Measurements from ENCODE around the gene RET. TPM values are rescaled to one million over a fixed set of nuclear protein-coding genes. Genes with fewer than 3 reads are reported as not detected.

RET gene
- total RNA-seq, 1 experiment from 2014 or later: 81.1 TPM

DNA sequence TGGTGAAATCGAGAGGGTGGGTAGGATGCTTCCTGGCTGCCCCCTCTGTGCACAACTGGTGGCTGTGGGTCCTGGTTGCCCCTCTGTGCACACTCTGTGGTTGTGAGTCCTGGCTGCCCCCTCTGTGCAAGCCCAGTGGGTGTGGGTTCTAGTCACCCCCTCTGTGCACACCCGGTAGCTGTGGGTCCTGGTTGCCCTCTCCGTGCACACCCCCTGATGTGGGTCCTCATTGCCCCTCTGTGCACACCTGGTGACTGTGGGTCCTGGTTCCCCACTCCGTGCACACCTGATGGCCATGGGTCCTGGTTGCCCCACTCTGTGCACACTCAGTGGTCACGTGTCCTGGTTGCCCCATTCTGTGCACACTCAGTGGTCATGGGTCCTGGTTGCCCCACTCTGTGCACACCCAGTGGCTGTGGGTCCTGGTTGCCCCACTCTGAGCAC lies 20.3 kb upstream of the RET start:
- Histone ChIP-seq H3K4me1 (ENCODE audit: control insufficient read depth, insufficient read depth, low read length) (peaks cover 28% of the 10 kb centered on the region), H3K36me3 (ENCODE audit: control insufficient read depth, insufficient read depth, low read length) (no peaks in the 10 kb centered on the region), H3K9me3 (ENCODE audit: control insufficient read depth, insufficient read depth, low read depth, low read length) (no peaks in the 10 kb centered on the region), H3K27me3 (ENCODE audit: control insufficient read depth, insufficient read depth, low read length) (no peaks in the 10 kb centered on the region), H3K4me3 (ENCODE audit: low read depth in 2 of 2, low read length in 2 of 2) (no peak overlapping the region), H3K27ac (ENCODE audit: low read length) (peak overlapping the region; percentile 40; the same call in 1 of the 2 replicates)
- intact Hi-C loops (cut with micrococcal nuclease; ENCODE audit: unreplicated experiment) (no loop called here), in situ Hi-C loops (cut with HindIII; ENCODE audit: low pct_unique_long_range_greater_than_20kb, low sequenced_read_pairs) (no loop called here)
- POLR2A ChIA-PET: no interaction called here
- TF ChIP-seq, protein P1, sequence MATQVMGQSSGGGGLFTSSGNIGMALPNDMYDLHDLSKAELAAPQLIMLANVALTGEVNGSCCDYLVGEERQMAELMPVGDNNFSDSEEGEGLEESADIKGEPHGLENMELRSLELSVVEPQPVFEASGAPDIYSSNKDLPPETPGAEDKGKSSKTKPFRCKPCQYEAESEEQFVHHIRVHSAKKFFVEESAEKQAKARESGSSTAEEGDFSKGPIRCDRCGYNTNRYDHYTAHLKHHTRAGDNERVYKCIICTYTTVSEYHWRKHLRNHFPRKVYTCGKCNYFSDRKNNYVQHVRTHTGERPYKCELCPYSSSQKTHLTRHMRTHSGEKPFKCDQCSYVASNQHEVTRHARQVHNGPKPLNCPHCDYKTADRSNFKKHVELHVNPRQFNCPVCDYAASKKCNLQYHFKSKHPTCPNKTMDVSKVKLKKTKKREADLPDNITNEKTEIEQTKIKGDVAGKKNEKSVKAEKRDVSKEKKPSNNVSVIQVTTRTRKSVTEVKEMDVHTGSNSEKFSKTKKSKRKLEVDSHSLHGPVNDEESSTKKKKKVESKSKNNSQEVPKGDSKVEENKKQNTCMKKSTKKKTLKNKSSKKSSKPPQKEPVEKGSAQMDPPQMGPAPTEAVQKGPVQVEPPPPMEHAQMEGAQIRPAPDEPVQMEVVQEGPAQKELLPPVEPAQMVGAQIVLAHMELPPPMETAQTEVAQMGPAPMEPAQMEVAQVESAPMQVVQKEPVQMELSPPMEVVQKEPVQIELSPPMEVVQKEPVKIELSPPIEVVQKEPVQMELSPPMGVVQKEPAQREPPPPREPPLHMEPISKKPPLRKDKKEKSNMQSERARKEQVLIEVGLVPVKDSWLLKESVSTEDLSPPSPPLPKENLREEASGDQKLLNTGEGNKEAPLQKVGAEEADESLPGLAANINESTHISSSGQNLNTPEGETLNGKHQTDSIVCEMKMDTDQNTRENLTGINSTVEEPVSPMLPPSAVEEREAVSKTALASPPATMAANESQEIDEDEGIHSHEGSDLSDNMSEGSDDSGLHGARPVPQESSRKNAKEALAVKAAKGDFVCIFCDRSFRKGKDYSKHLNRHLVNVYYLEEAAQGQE (IDR thresholded peaks at IDR 0.05; ENCODE audit: insufficient read depth in 1 of 2, low read depth in 2 of 2, low read length in 1 of 2): no peak
- TF ChIP-seq, protein P2, sequence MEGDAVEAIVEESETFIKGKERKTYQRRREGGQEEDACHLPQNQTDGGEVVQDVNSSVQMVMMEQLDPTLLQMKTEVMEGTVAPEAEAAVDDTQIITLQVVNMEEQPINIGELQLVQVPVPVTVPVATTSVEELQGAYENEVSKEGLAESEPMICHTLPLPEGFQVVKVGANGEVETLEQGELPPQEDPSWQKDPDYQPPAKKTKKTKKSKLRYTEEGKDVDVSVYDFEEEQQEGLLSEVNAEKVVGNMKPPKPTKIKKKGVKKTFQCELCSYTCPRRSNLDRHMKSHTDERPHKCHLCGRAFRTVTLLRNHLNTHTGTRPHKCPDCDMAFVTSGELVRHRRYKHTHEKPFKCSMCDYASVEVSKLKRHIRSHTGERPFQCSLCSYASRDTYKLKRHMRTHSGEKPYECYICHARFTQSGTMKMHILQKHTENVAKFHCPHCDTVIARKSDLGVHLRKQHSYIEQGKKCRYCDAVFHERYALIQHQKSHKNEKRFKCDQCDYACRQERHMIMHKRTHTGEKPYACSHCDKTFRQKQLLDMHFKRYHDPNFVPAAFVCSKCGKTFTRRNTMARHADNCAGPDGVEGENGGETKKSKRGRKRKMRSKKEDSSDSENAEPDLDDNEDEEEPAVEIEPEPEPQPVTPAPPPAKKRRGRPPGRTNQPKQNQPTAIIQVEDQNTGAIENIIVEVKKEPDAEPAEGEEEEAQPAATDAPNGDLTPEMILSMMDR (IDR thresholded peaks at IDR 0.05): no peak
- TF ChIP-seq TCF7L2 (IDR thresholded peaks at IDR 0.05; ENCODE audit: low read depth, low read length): no peak
- no peak for TF ChIP-seq POLR2AphosphoS5 (IDR thresholded peaks at IDR 0.05; ENCODE audit: low read depth, low read length)
- no peak for TF ChIP-seq SIN3A (IDR thresholded peaks at IDR 0.05; ENCODE audit: borderline replicate concordance, insufficient read depth, low read depth, low read length)
- no TSS peak for BruUV-seq (replicated peaks)
- CTCF ChIA-PET: interaction anchor here (0.7 kb wide), 1 partner anchor 74 kb away, joined by 3 read pairs; no protein-coding TSS in a partner anchor
- no peak for DNase-seq (ENCODE audit: low read depth, low spot score)
- 0 out of 2 replicates have a peak, but pooled peaks have one; percentile 10 for ATAC-seq

DNA sequence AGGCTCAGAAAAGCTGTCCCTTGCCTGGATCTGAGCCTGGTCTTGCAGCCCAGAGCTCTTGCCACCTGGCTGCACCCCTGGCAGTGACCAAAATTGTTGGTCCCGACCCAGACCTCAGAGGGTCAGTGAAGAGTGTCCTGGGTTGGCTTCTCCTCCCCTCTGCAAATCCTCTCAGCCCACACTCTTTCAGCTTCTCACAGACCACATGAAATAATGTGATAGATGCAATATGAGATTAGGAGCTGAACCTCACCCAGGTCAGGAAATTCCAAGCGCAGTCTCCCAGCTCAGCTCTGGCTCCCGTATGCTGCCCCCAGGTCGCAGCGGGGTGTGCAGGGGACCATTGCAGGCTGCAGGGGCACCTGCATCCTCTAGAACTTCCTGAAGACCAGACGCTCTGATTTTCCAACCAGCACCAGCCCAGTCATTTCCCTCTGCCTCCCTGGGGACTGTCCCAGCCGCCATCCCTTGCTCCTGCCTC lies 19.6 kb upstream of the RET start:
- BruUV-seq (replicated peaks): no TSS peak
- no peaks in the 10 kb centered on the region for H3K36me3 ChIP-seq (ENCODE audit: control insufficient read depth, insufficient read depth, low read length)
- H3K9me3 ChIP-seq (ENCODE audit: control insufficient read depth, insufficient read depth, low read depth, low read length): no peaks in the 10 kb centered on the region
- intact Hi-C loops (cut with micrococcal nuclease; ENCODE audit: unreplicated experiment) (no loop called here), in situ Hi-C loops (cut with HindIII; ENCODE audit: low pct_unique_long_range_greater_than_20kb, low sequenced_read_pairs) (no loop called here)
- ChIA-PET CTCF (no interaction called here), POLR2A (no interaction called here)
- TF ChIP-seq, protein P1 (IDR thresholded peaks at IDR 0.05; ENCODE audit: insufficient read depth in 1 of 2, low read depth in 2 of 2, low read length in 1 of 2): no peak
- TF ChIP-seq TCF7L2 (IDR thresholded peaks at IDR 0.05; ENCODE audit: low read depth, low read length) (peak; percentile 62; the same call in 1 of the 2 replicates), POLR2AphosphoS5 (IDR thresholded peaks at IDR 0.05; ENCODE audit: low read depth, low read length) (no peak)
- TF ChIP-seq, protein P2 (IDR thresholded peaks at IDR 0.05): no peak
- no peaks in the 10 kb centered on the region for H3K27me3 ChIP-seq (ENCODE audit: control insufficient read depth, insufficient read depth, low read length)
- peaks cover 28% of the 10 kb centered on the region for H3K4me1 ChIP-seq (ENCODE audit: control insufficient read depth, insufficient read depth, low read length)
- no peak overlapping the region for H3K4me3 ChIP-seq (ENCODE audit: low read depth in 2 of 2, low read length in 2 of 2)
- no peak overlapping the region; the same call in 1 of the 2 replicates for H3K27ac ChIP-seq (ENCODE audit: low read length)
- ATAC-seq: no peak; the same call in 1 of the 2 replicates
- no peak for DNase-seq (ENCODE audit: low read depth, low spot score)

Measured in Panc1 (cell line).